WTC11 (cell line): Measurements from ENCODE around the gene GFPT1. TPM values are rescaled to one million over a fixed set of nuclear protein-coding genes. Genes with fewer than 3 reads are reported as not detected.

ENCODE experiments used
- ATAC-seq: fragments of 200-7000 bp; cut with Tn5 transposase; 2 replicates; pipeline ENCODE4 v1.10.0; 2021; ENCODE audit warnings: mild to moderate bottlenecking, moderate library complexity
- CTCF ChIA-PET: fragments of 300-600 bp; sonication (Branson Sonifier 250); formaldehyde crosslinking; loops from one replicate; lab custom pipeline; 2021; ENCODE audit warnings: antibody characterized with exemption; lab: Charles Lee
- POLR2A ChIA-PET: fragments of 350-600 bp; sonication (Branson Sonifier 250); formaldehyde crosslinking; loops from one replicate; lab custom pipeline; 2021; ENCODE audit warnings: antibody characterized with exemption; lab: Charles Lee
- DNase-seq: peaks from one replicate; pipeline ENCODE4 v3.0.0; 2021; ENCODE audit warnings: low spot score
- H3K27ac Mint-ChIP-seq: 2 replicates; pipeline ENCODE4 v1.8.0; 2021; ENCODE audit warnings: mixed read lengths
- H3K27me3 Mint-ChIP-seq: 2 replicates; pipeline ENCODE4 v1.8.0; 2021; ENCODE audit warnings: low read depth, mild to moderate bottlenecking, moderate library complexity, mixed read lengths
- H3K36me3 Mint-ChIP-seq: 2 replicates; pipeline ENCODE4 v1.8.0; 2021; ENCODE audit warnings: mixed read lengths
- H3K4me1 Mint-ChIP-seq: 2 replicates; pipeline ENCODE4 v1.8.0; 2022; ENCODE audit warnings: mixed read lengths
- H3K4me3 Mint-ChIP-seq: 2 replicates; pipeline ENCODE4 v1.8.0; 2021; ENCODE audit warnings: mild to moderate bottlenecking, moderate library complexity, mixed read lengths
- H3K9me3 Mint-ChIP-seq: 2 replicates; pipeline ENCODE4 v1.8.0; 2021; ENCODE audit warnings: mixed read lengths
- ATF2 ChIP-seq: sonication (generic); formaldehyde crosslinking; IDR thresholded peaks from 2 replicates; pipeline ENCODE4 v1.8.1; 2022; ENCODE audit warnings: low read depth, missing genetic modification reagents, borderline replicate concordance
- ATF3 ChIP-seq: sonication (generic); formaldehyde crosslinking; conservative IDR thresholded peaks from 2 replicates; pipeline ENCODE4 v1.8.1; 2022; ENCODE audit warnings: mild to moderate bottlenecking, missing genetic modification reagents
- CBFB ChIP-seq: sonication (generic); formaldehyde crosslinking; IDR thresholded peaks from 2 replicates; pipeline ENCODE4 v1.8.1; 2022; ENCODE audit warnings: mild to moderate bottlenecking, low read depth, missing genetic modification reagents
- CREM ChIP-seq: sonication (generic); formaldehyde crosslinking; IDR thresholded peaks from 2 replicates; pipeline ENCODE4 v1.8.1; 2022; ENCODE audit warnings: mild to moderate bottlenecking, missing genetic modification reagents, moderate library complexity
- E2F4 ChIP-seq: sonication (generic); formaldehyde crosslinking; IDR thresholded peaks from 2 replicates; pipeline ENCODE4 v1.8.1; 2022; ENCODE audit warnings: low read depth, mild to moderate bottlenecking, moderate library complexity, missing genetic modification reagents, borderline replicate concordance
- ESRRA ChIP-seq: sonication (generic); formaldehyde crosslinking; IDR thresholded peaks from 2 replicates; pipeline ENCODE4 v1.8.1; 2022; ENCODE audit warnings: mild to moderate bottlenecking, missing genetic modification reagents, borderline replicate concordance
- FOXP1 ChIP-seq: sonication (generic); formaldehyde crosslinking; IDR thresholded peaks from 2 replicates; pipeline ENCODE4 v1.8.0; 2022; ENCODE audit warnings: missing genetic modification reagents, mild to moderate bottlenecking, moderate library complexity, borderline replicate concordance
- GABPB1 ChIP-seq: sonication (generic); formaldehyde crosslinking; IDR thresholded peaks from 2 replicates; pipeline ENCODE4 v1.8.1; 2023; ENCODE audit warnings: mild to moderate bottlenecking, missing genetic modification reagents
- HMGA2 ChIP-seq: fragments of 250-450 bp; sonication (Bioruptor Pico); IDR thresholded peaks from 2 replicates; pipeline ENCODE4 v1.4.0; 2021; ENCODE audit warnings: mild to moderate bottlenecking, moderate library complexity
- HMGXB4 ChIP-seq: sonication (generic); formaldehyde crosslinking; IDR thresholded peaks from 2 replicates; pipeline ENCODE4 v1.8.1; 2023; ENCODE audit warnings: mild to moderate bottlenecking, moderate library complexity, missing genetic modification reagents
- MAX ChIP-seq: sonication (generic); formaldehyde crosslinking; IDR thresholded peaks from 2 replicates; pipeline ENCODE4 v1.8.0; 2022; ENCODE audit warnings: mild to moderate bottlenecking, missing genetic modification reagents
- NR2C2 ChIP-seq: sonication (generic); formaldehyde crosslinking; IDR thresholded peaks from 2 replicates; pipeline ENCODE4 v1.8.0; 2022; ENCODE audit warnings: mild to moderate bottlenecking, missing genetic modification reagents
- PRDM15 ChIP-seq: sonication (generic); formaldehyde crosslinking; IDR thresholded peaks from 2 replicates; pipeline ENCODE4 v1.8.0; 2022; ENCODE audit warnings: missing genetic modification reagents
- RORB ChIP-seq: fragments of 250-450 bp; sonication (Bioruptor Pico); IDR thresholded peaks from 2 replicates; pipeline ENCODE4 v1.9.0; 2021; ENCODE audit warnings: mild to moderate bottlenecking
- TEAD1 ChIP-seq: sonication (generic); formaldehyde crosslinking; IDR thresholded peaks from 2 replicates; pipeline ENCODE4 v1.8.0; 2022; ENCODE audit warnings: mild to moderate bottlenecking, missing genetic modification reagents
- TEAD4 ChIP-seq: sonication (generic); formaldehyde crosslinking; IDR thresholded peaks from 2 replicates; pipeline ENCODE4 v1.8.0; 2022; ENCODE audit warnings: mild to moderate bottlenecking, missing genetic modification reagents
- ZNF232 ChIP-seq: sonication (generic); formaldehyde crosslinking; IDR thresholded peaks from 2 replicates; pipeline ENCODE4 v1.8.0; 2022; ENCODE audit warnings: mild to moderate bottlenecking, missing genetic modification reagents
- ZNF263 ChIP-seq: sonication (generic); formaldehyde crosslinking; IDR thresholded peaks from 2 replicates; pipeline ENCODE4 v1.8.1; 2022; ENCODE audit warnings: low read depth, mild to moderate bottlenecking, moderate library complexity, missing genetic modification reagents
- ZNF512 ChIP-seq: sonication (generic); formaldehyde crosslinking; IDR thresholded peaks from 2 replicates; pipeline ENCODE4 v1.8.1; 2022; ENCODE audit warnings: missing genetic modification reagents, borderline replicate concordance
- ZSCAN18 ChIP-seq: fragments of 250-450 bp; sonication (Bioruptor Pico); IDR thresholded peaks from 2 replicates; pipeline ENCODE4 v2.1.2; 2022; ENCODE audit warnings: mild to moderate bottlenecking, moderate library complexity
- total RNA-seq: library from RNA; stranded (reverse); gene quantifications from 3 replicates; pipeline ENCODE4 v1.2.3, GENCODE V29; 2021

GFPT1 gene
- total RNA-seq, 1 experiment from 2014 or later, result 65.5 TPM

GRCh38 chr2:69400121-69400520 is 13.1 kb upstream of the GFPT1 start (continued):
- TF ChIP-seq ATF2 (no peak), RORB (CRISPR knock-in tag) (no peak), CBFB (no peak), ZNF232 (no peak), ZNF263 (CRISPR knock-in tag) (no peak), MAX (no peak), PRDM15 (CRISPR knock-in tag) (no peak)

- H3K27ac Mint-ChIP-seq, result no peak overlapping the region
- H3K27me3 Mint-ChIP-seq, result no peaks in the 10 kb centered on the region
- H3K36me3 Mint-ChIP-seq, result peaks cover 22% of the 10 kb centered on the region
- ChIA-PET POLR2A (no interaction called here), CTCF (no interaction called here)
- no peaks in the 10 kb centered on the region for H3K9me3 Mint-ChIP-seq
- TF ChIP-seq ZNF512 (no peak), HMGA2 (CRISPR knock-in tag) (no peak), E2F4 (CRISPR knock-in tag) (no peak), TEAD4 (no peak), NR2C2 (no peak), ESRRA (CRISPR knock-in tag) (no peak), ZSCAN18 (CRISPR knock-in tag) (no peak), GABPB1 (no peak), TEAD1 (CRISPR knock-in tag) (no peak), FOXP1 (CRISPR knock-in tag) (no peak), CREM (CRISPR knock-in tag) (no peak), HMGXB4 (CRISPR knock-in tag) (no peak), ATF3 (CRISPR knock-in tag) (no peak)
- DNase-seq, result no peak
- no peaks in the 10 kb centered on the region for H3K4me1 Mint-ChIP-seq
- no peak for ATAC-seq
- no peak overlapping the region for H3K4me3 Mint-ChIP-seq
Measured at GRCh38 chr2:69397234-69397633, 10.2 kb upstream of the GFPT1 start.
